NB4 (cell line): Measurements from ENCODE around the gene WDR37.

Experiments used
- MYC ChIP-seq: IDR thresholded peaks from 2 replicates; pipeline ENCODE4 v1.6.1; 2011; ENCODE audit warnings: low read depth, low read length
- TF ChIP-seq, protein P1 (sequence below): IDR thresholded peaks from one replicate; pipeline ENCODE4 v1.5.1; 2012; ENCODE audit warnings: low read depth, low read length

DNA sequence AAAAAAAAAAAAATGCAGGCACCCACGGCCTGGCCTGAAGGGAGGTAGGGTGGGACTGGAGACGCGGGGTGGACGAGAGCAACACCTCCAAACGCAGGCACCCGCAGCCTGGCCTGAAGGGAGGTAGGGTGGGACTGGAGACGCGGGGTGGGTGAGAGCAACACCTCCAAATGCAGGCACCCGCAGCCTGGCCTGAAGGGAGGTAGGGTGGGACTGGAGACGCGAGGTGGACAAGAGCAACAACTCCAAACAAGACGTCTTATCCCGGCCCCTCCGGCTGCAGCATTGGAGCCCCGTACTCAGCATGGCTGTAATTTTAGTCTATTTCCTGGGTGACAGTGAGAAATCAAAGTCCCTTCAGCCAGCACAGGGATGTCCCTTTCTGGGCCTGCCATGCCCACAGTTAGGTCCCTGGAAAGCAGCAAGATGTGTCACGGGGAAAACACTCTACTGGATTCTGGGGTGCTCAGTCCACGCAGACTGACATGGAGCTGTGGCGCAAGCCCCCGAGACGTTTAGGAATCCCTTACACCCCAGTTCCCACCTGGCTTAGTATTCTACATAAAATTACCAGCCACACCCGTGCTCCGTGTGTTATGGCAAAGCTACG lies 119.9 kb downstream of the WDR37 start:
- no peak for TF ChIP-seq MYC
- TF ChIP-seq, protein P1, sequence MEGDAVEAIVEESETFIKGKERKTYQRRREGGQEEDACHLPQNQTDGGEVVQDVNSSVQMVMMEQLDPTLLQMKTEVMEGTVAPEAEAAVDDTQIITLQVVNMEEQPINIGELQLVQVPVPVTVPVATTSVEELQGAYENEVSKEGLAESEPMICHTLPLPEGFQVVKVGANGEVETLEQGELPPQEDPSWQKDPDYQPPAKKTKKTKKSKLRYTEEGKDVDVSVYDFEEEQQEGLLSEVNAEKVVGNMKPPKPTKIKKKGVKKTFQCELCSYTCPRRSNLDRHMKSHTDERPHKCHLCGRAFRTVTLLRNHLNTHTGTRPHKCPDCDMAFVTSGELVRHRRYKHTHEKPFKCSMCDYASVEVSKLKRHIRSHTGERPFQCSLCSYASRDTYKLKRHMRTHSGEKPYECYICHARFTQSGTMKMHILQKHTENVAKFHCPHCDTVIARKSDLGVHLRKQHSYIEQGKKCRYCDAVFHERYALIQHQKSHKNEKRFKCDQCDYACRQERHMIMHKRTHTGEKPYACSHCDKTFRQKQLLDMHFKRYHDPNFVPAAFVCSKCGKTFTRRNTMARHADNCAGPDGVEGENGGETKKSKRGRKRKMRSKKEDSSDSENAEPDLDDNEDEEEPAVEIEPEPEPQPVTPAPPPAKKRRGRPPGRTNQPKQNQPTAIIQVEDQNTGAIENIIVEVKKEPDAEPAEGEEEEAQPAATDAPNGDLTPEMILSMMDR = no peak
